GM11168 (cell line): ENCODE results near the gene MTM1.

ENCODE experiments used
- in situ Hi-C: fragments of 300-500 bp; cut with MboI; formaldehyde crosslinking; loops from one replicate; pipeline ENCODE4 v1.12.0; 2022; ENCODE audit warnings: low sequenced_read_pairs; ENCODE audit not compliant: unreplicated experiment

Gene MTM1

GRCh38 chrX:150599226-150599625 is 30.8 kb downstream of the MTM1 start:
- in situ Hi-C loops: no loop called here

DNA sequence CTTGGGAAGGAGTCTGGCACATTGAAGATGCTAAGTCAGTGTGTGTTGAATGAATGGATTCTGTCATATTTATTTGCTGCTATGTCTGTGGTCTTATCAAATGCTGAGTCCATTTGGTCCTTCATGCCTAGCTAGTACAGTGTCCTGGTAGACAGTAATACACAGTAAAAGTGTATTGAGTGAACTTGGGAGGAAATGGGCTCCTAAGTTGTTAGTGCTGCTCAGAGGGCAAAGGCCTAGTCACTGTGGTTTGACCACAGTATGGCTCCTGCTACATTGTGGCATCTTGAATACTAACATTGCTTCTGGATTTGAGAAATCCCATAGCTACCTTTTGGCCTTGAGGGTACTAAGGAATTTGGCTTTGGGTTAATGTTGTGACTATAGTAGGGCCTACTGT is 33.9 kb downstream of the MTM1 start:
- in situ Hi-C loops: no loop called here

DNA sequence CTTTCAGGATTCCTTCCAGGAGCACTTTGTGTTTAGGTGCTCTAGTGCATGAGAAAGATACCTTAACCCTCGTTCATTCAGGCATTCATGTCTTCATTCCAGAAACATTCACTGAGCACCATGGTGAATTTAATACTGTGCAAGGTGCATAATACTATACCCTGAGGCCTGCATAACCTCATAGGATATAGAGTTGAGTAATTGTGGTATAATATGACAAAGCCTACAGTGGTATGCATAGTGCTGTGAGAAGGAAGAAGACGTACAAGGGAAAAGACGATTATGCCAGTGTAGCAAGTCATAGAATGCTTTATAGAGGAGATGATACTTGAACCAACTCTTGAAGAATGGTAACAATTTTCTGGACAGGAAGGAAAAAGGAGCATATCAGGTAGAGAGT is 34.3 kb downstream of the MTM1 start:
- in situ Hi-C loops: no loop called here

GRCh38 chrX:150605603-150606002 is 37.2 kb downstream of the MTM1 start:
- in situ Hi-C loops: no loop called here

GRCh38 chrX:150607201-150607600 is 38.8 kb downstream of the MTM1 start:
- in situ Hi-C loops: no loop called here

DNA sequence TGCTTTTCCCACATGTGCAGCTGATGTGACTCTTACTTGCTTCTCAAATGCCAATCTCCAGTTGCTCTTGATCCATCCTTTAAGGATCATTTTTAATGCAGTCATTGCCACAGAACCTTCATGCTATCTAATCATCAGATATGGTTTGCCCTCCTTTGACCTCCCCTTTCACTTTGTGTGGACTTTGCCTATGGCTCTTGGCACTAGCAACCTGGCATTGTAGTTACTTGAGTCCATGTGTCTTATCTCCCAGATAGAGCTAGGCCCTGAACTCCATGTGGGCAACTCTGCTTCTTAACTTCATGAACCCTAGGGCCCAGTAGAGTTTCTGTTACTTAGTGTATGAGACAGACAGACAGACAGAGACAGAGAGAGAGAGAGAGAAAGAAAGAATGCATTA is 41.6 kb downstream of the MTM1 start:
- in situ Hi-C loops: no loop called here

DNA sequence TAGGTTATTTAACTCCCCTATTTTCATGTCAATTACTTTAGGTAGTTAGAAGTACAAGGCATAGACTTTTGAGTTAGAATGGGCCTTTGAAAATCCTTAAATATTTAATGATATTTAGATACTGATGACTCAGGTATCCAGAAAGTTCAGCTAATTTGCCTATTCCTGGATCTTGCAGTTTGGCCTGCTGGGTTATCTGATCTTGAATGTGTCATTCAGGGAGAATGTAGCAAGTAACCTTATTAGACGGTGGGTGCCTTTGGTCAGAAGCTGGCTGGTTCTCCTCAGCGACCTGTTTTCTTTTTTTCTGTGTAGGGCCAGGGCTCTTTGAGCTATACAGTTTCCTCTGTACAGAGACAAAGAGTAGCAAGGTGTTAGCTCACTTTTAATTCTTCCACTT is 42.0 kb downstream of the MTM1 start:
- in situ Hi-C loops: no loop called here

DNA sequence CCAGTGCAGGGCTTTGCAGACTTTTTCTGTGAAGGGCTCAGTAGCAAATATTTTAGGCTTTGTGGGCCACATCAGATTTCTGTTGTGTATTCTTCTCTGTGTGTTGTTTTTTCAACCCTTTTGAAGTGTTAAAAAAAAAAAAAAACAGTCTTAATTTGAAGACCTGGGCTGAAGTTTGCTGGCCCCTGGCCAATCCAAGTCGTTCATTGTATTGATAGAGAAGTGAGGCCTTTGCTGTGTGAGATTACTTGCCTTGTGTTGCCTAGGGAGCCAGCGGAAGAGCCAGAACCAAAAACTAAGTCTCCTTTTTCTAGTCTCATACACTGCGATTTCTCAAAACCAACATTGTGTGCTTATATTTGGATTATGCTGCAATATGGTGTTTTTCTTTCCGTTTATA is 46.9 kb downstream of the MTM1 start:
- in situ Hi-C loops: no loop called here

DNA sequence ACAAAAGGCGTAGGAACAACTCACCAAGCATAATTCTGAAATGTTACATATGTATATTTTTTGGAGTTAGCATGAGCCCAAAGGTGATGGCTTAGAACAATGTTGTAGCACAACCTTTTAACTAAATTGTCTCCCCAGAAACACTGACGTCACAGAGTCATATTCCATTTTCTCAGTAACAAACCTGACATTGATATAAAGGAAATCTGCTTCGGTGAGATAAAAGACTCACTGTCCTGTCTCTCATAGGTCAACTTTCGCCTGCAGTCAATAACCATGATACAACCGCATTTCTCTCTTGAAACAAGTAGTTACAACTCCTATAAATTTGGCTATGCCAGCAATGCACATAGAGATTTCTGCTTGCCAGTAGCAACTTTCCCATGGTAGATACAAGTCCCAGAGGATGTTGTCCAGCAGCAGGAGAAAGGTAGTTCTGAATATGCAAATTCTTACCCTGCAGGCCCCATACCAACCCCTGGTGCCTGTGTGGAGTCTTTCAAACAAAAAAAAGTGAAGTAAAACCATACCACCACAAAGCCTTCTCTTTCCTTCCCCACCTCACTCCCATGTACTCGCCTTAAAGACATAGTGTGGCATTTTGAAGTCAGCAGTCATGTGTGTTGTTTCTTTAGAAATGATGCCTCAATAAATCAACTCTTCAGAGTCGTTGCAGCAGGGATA is 47.9 kb downstream of the MTM1 start:
- in situ Hi-C loops: no loop called here

GRCh38 chrX:150616863-150617198 is 48.4 kb downstream of the MTM1 start:
- in situ Hi-C loops: no loop called here

- in situ Hi-C loops: no loop called here
These were observed 53.2 kb downstream of the MTM1 start for GRCh38 chrX:150621652-150622051.

- in situ Hi-C loops: no loop called here
These were observed 55.2 kb downstream of the MTM1 start for GRCh38 chrX:150623583-150623982.

- in situ Hi-C loops: no loop called here
These were observed 56.7 kb downstream of the MTM1 start for GRCh38 chrX:150625097-150625496.

- in situ Hi-C loops: no loop called here
These were observed 57.5 kb downstream of the MTM1 start for GRCh38 chrX:150625875-150626274.

GRCh38 chrX:150627957-150628356 is 59.5 kb downstream of the MTM1 start:
- in situ Hi-C loops: no loop called here

- in situ Hi-C loops: no loop called here
These were observed 67.5 kb downstream of the MTM1 start for GRCh38 chrX:150635952-150636351.

DNA sequence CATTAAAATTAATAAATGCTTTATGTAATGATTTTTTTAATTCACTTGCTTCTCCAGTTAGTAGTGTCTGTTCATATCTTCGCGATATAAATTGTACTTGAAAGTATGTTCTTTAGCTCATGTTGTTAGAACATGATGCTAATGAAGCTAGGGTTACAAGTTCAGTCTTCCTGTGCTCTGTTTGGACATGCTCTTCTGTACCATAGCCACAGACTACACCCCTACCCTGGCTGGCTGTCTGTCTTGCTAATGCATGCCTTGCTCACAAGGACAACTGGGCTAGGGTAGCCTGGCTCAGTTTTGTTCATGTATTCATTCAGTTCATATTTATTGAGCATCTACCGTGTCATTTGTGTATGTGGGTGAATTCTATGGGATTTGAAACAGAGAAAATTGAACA is 74.0 kb downstream of the MTM1 start:
- in situ Hi-C loops: no loop called here

DNA sequence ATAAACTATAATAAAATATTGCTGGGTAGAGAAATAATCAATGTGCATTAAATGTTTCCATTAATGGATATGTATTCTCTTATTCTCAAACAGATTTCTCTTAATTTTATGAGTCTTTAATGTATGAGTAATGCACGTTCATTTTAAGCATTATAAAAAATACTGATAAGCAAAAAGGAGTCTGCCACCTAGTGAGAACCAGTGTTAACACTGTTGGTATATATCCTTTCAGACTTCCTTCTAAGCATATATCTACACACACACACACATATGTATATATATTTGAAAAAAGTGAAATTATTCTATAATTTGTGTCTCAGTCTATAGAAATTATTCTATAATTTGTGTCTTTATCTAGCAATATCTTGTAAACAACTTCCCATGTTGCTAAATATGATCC is 74.8 kb downstream of the MTM1 start:
- in situ Hi-C loops: no loop called here

- in situ Hi-C loops: no loop called here
These were observed 75.5 kb downstream of the MTM1 start for GRCh38 chrX:150643958-150644357.

DNA sequence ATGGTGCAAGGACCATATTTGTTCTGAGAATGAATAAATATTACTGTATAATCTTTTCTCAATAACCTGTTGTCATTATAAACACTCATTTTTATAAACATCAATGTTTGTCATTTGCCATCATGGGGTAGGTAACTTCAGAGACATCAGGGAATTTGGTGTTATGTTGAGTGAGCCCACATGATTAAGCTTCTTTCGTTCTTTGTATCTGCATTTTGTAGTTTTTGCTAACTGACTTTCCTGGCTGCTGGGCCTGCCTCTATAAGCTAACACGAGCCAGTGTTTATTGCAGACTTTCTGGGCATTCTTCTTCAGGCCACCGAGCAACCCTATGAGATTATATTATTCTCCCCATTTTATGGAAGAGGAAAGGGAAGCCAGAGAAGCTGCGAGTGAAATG is 76.0 kb downstream of the MTM1 start:
- in situ Hi-C loops: no loop called here

GRCh38 chrX:150647331-150647730 is 78.9 kb downstream of the MTM1 start:
- in situ Hi-C loops: no loop called here

- in situ Hi-C loops: no loop called here
These were observed 80.0 kb downstream of the MTM1 start for GRCh38 chrX:150648296-150648940.
